ENCODE measurements around the gene PIK3CB.

Gene PIK3CB

DNA sequence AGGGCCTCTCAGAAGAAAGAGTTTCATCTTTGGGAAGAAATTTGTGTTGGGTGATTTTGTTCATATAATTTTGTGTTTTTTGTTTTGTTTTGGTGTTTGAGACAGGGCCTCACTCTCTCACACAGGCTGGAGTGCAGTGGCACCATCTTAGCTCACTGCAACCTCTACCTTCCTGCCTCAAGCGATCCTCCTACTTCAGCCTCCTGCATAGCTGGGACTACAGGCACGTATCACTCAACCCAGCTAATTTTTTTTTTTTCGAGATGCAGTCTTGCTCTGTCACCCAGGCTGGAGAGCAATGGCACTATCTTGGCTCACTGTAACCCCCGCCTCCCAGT lies 29.0 kb upstream of the PIK3CB start:
- TF ChIP-seq MAX (IDR thresholded peaks at IDR 0.05) (no peak), TCF12 (IDR thresholded peaks at IDR 0.05; ENCODE audit: low read depth) (no peak), TAF1 (IDR thresholded peaks at IDR 0.05; ENCODE audit: low read depth) (no peak), CEBPB (IDR thresholded peaks at IDR 0.05) (no peak), FOXM1 (IDR thresholded peaks at IDR 0.05; ENCODE audit: borderline replicate concordance, low read depth) (no peak), YY1 (IDR thresholded peaks at IDR 0.05; ENCODE audit: low read depth) (no peak), CREB1 (IDR thresholded peaks at IDR 0.05; ENCODE audit: low read depth) (no peak), NFIC (IDR thresholded peaks at IDR 0.05) (no peak)
- TF ChIP-seq, protein P1, sequence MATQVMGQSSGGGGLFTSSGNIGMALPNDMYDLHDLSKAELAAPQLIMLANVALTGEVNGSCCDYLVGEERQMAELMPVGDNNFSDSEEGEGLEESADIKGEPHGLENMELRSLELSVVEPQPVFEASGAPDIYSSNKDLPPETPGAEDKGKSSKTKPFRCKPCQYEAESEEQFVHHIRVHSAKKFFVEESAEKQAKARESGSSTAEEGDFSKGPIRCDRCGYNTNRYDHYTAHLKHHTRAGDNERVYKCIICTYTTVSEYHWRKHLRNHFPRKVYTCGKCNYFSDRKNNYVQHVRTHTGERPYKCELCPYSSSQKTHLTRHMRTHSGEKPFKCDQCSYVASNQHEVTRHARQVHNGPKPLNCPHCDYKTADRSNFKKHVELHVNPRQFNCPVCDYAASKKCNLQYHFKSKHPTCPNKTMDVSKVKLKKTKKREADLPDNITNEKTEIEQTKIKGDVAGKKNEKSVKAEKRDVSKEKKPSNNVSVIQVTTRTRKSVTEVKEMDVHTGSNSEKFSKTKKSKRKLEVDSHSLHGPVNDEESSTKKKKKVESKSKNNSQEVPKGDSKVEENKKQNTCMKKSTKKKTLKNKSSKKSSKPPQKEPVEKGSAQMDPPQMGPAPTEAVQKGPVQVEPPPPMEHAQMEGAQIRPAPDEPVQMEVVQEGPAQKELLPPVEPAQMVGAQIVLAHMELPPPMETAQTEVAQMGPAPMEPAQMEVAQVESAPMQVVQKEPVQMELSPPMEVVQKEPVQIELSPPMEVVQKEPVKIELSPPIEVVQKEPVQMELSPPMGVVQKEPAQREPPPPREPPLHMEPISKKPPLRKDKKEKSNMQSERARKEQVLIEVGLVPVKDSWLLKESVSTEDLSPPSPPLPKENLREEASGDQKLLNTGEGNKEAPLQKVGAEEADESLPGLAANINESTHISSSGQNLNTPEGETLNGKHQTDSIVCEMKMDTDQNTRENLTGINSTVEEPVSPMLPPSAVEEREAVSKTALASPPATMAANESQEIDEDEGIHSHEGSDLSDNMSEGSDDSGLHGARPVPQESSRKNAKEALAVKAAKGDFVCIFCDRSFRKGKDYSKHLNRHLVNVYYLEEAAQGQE (IDR thresholded peaks at IDR 0.05; ENCODE audit: low read depth), result no peak

- TF ChIP-seq CREB1 (IDR thresholded peaks at IDR 0.05; ENCODE audit: low read depth) (no peak), EGR1 (IDR thresholded peaks at IDR 0.05) (no peak), YY1 (IDR thresholded peaks at IDR 0.05; ENCODE audit: low read depth) (no peak), FOXM1 (IDR thresholded peaks at IDR 0.05; ENCODE audit: borderline replicate concordance, low read depth) (no peak)
Observed at GRCh38 chr3:138862924-138863775, 28.4 kb upstream of the PIK3CB start.

GRCh38 chr3:138862531-138862923 lies 27.8 kb upstream of the PIK3CB start:
- TF ChIP-seq RAD21 (IDR thresholded peaks at IDR 0.05; ENCODE audit: low read depth), result no peak
- TF ChIP-seq ZBTB7A (IDR thresholded peaks at IDR 0.05; ENCODE audit: low read depth), result no peak
- TF ChIP-seq, protein P1 (IDR thresholded peaks at IDR 0.05; ENCODE audit: low read depth), result no peak
- no peak for TF ChIP-seq YY1 (IDR thresholded peaks at IDR 0.05; ENCODE audit: low read depth)
- TF ChIP-seq TEAD4 (IDR thresholded peaks at IDR 0.05), result no peak
- TF ChIP-seq CEBPB (IDR thresholded peaks at IDR 0.05), result no peak
- no peak for TF ChIP-seq FOXM1 (IDR thresholded peaks at IDR 0.05; ENCODE audit: borderline replicate concordance, low read depth)
- TF ChIP-seq NFIC (IDR thresholded peaks at IDR 0.05), result no peak
- TF ChIP-seq TCF12 (IDR thresholded peaks at IDR 0.05; ENCODE audit: low read depth), result no peak
- no peak for TF ChIP-seq CREB1 (IDR thresholded peaks at IDR 0.05; ENCODE audit: low read depth)
- TF ChIP-seq EP300 (IDR thresholded peaks at IDR 0.05; ENCODE audit: borderline replicate concordance), result no peak
- TF ChIP-seq MAX (IDR thresholded peaks at IDR 0.05), result no peak
- no peak for TF ChIP-seq TAF1 (IDR thresholded peaks at IDR 0.05; ENCODE audit: low read depth)
- no peak for TF ChIP-seq USF1 (IDR thresholded peaks at IDR 0.05)
- TF ChIP-seq EGR1 (IDR thresholded peaks at IDR 0.05), result no peak

DNA sequence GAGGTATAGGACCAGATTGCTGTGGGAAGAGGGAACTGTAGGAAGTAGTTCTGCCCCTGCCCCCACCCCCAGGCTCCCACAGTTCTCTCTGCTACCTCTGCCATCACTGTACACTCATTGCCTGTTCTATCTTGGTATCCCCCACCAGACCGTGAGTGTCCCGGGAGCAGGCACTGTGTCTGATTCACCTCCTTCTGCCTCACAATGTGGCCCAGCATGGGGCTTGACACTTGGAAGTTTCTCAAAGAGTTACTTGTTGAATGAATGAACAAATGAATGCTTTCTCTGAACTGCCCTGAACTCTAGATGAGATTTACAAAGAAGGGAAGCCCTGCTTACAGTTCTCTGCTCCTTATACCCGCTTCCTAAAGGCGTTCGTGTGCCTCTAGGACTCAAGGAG lies 27.1 kb upstream of the PIK3CB start:
- TF ChIP-seq, protein P1 (IDR thresholded peaks at IDR 0.05; ENCODE audit: low read depth), result no peak
- TF ChIP-seq TAF1 (IDR thresholded peaks at IDR 0.05; ENCODE audit: low read depth), result no peak

DNA sequence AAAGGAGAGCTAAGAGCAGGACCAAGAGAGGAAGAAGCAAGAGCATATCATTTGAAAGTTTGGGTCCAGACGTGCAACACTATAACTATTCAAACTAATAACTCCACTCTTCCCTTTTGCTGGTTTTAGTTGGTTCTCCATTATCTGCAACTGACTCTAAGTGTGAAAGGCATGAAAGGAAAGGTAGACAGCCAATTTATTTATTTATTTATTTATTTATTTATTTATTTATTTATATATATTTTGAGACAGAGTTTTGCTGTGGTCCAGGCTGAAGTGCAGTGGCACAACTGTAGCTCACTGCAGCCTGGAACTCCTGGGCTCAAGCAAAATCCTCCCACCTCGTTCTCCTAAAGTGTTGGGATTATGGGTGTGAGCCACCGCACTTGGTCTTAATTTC lies 22.1 kb upstream of the PIK3CB start:
- TF ChIP-seq EP300 (IDR thresholded peaks at IDR 0.05; ENCODE audit: borderline replicate concordance), result no peak
- no peak for TF ChIP-seq ZBTB7A (IDR thresholded peaks at IDR 0.05; ENCODE audit: low read depth)
- TF ChIP-seq, protein P1 (IDR thresholded peaks at IDR 0.05; ENCODE audit: low read depth), result no peak
- TF ChIP-seq CEBPB (IDR thresholded peaks at IDR 0.05), result no peak
- no peak for TF ChIP-seq EGR1 (IDR thresholded peaks at IDR 0.05)
- TF ChIP-seq TEAD4 (IDR thresholded peaks at IDR 0.05), result no peak
- TF ChIP-seq RAD21 (IDR thresholded peaks at IDR 0.05; ENCODE audit: low read depth), result no peak
- TF ChIP-seq NFIC (IDR thresholded peaks at IDR 0.05), result no peak
- TF ChIP-seq TAF1 (IDR thresholded peaks at IDR 0.05; ENCODE audit: low read depth), result no peak
- no peak for TF ChIP-seq MAX (IDR thresholded peaks at IDR 0.05)
- TF ChIP-seq USF1 (IDR thresholded peaks at IDR 0.05), result no peak
- no peak for TF ChIP-seq CREB1 (IDR thresholded peaks at IDR 0.05; ENCODE audit: low read depth)
- TF ChIP-seq TCF12 (IDR thresholded peaks at IDR 0.05; ENCODE audit: low read depth), result no peak
- TF ChIP-seq YY1 (IDR thresholded peaks at IDR 0.05; ENCODE audit: low read depth), result no peak
- TF ChIP-seq FOXM1 (IDR thresholded peaks at IDR 0.05; ENCODE audit: borderline replicate concordance, low read depth), result no peak

Data from Ishikawa (cell line).